Tibial artery (tissue), 4 donors: ENCODE measurements around the gene BAHCC1.

Experiments
- DNase-seq, 2 donors: peaks; one replicate each; pipeline ENCODE4 v3.0.0-alpha.2; 2019
- H3K27ac ChIP-seq, 2 donors: fragments of 200-600 bp; sonication (generic) in 1 of 2; 1 replicate in 1 of 2; 2 replicates in 1 of 2; pipeline ENCODE4 v1.5.1; 2018 to 2019; ENCODE audit warnings: mild to moderate bottlenecking in 1 of 2
- H3K27me3 ChIP-seq, 2 donors: fragments of 200-600 bp; sonication (generic) in 1 of 2; one replicate each; pipeline versions ENCODE4 v1.5.1 to v1.6.0; 2016 to 2019
- H3K36me3 ChIP-seq, 3 donors: fragments of 200-600 bp; sonication (generic) in 2 of 3; one replicate each; pipeline ENCODE4 v1.5.1; 2016 to 2019; ENCODE audit warnings: mild to moderate bottlenecking in 2 of 3
- H3K4me1 ChIP-seq, 4 donors: fragments of 200-600 bp; sonication (generic) in 2 of 4; 1 replicate in 3 of 4; 2 replicates in 1 of 4; pipeline ENCODE4 v1.5.1; 2016 to 2019
- H3K4me3 ChIP-seq, 2 donors: fragments of 200-600 bp; sonication (generic) in 1 of 2; 1 replicate in 1 of 2; 2 replicates in 1 of 2; pipeline ENCODE4 v1.5.1; 2018 to 2019; ENCODE audit warnings: mild to moderate bottlenecking in 2 of 2
- H3K9me3 ChIP-seq, 3 donors: fragments of 200-600 bp; sonication (generic) in 1 of 3; one replicate each; pipeline ENCODE4 v1.5.1; 2016 to 2019
- intact Hi-C: fragments of 100-400 bp; cut with DNase I; formaldehyde crosslinking; loops from one replicate; pipeline ENCODE4 v1.15.0; 2023; ENCODE audit warnings: low total_unique reads
- TF ChIP-seq, protein P1 (sequence below), 2 experiments: fragments of 200-600 bp in 1 of 2; fragments of 450-650 bp in 1 of 2; IDR thresholded peaks; one replicate each; pipeline ENCODE4 v1.5.1; 2017 to 2019; ENCODE audit warnings: antibody characterized with exemption in 2 of 2, mild to moderate bottlenecking in 1 of 2, moderate library complexity in 1 of 2

BAHCC1 gene

DNA sequence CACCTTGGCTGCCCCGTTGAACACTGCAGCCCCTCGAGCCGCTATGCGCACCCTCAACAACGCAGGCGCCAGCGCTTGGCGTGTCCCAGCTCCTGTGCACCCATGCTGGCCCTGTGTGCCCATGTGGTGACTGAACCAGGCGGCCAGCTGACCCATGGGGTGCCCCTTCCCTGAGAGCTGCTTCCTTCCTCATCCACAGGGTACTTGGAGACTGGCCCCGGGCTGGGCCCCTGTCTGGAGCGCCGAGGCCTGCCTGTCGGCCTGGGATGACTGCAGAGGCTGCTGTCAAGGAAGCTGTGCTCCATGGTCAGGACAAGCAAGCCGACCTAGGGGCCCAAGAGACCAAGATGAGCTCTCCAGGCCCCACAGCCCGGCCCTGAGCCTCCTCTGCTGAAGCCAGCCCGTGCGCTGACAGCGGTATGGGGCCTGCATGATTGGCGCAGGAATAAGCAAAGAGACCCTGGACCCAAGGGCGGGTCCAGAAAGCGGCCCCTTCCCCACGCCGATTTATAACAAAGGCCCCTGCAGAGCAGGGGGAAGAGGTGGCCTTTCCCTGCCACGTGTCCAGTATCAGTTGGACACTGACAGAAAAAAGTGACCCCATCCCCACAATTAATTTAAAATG is 21.6 kb upstream of the BAHCC1 start:
- H3K4me1 ChIP-seq = no peaks in the 10 kb centered on the region
- no peaks in the 10 kb centered on the region for H3K36me3 ChIP-seq
- intact Hi-C loops = no loop called here
- H3K27me3 ChIP-seq = peaks cover 0 to 3% of the 10 kb centered on the region in 2 donors
- H3K27ac ChIP-seq = no peak overlapping the region
- H3K4me3 ChIP-seq = no peak overlapping the region
- peaks cover 0 to 4% (median 0%) of the 10 kb centered on the region in 3 donors for H3K9me3 ChIP-seq
- TF ChIP-seq, protein P1, sequence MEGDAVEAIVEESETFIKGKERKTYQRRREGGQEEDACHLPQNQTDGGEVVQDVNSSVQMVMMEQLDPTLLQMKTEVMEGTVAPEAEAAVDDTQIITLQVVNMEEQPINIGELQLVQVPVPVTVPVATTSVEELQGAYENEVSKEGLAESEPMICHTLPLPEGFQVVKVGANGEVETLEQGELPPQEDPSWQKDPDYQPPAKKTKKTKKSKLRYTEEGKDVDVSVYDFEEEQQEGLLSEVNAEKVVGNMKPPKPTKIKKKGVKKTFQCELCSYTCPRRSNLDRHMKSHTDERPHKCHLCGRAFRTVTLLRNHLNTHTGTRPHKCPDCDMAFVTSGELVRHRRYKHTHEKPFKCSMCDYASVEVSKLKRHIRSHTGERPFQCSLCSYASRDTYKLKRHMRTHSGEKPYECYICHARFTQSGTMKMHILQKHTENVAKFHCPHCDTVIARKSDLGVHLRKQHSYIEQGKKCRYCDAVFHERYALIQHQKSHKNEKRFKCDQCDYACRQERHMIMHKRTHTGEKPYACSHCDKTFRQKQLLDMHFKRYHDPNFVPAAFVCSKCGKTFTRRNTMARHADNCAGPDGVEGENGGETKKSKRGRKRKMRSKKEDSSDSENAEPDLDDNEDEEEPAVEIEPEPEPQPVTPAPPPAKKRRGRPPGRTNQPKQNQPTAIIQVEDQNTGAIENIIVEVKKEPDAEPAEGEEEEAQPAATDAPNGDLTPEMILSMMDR (IDR thresholded peaks at IDR 0.05) = no peak
- no peak for DNase-seq

DNA sequence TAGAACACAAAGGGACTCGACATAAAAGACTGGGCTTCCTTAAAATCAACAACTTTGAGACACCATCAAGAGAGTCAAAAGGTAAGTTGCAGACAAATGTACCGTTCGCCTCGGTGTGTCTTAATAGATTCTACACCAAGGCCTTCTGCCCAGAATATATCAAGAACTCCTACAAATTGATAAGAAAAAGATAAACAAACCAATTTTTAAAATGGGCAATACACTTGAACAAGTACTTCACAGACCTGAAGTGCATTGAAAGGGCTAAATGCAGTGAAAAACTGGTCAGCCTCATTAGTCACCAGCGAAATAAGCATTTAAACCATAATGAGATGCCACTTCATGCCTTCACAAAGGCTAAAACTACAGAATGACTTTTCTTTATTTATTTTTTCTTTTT is 20.4 kb upstream of the BAHCC1 start:
- intact Hi-C loops = no loop called here
- Histone ChIP-seq H3K27ac (no peak overlapping the region), H3K4me1 (no peaks in the 10 kb centered on the region), H3K4me3 (no peak overlapping the region), H3K36me3 (no peaks in the 10 kb centered on the region), H3K9me3 (peaks cover 0 to 4% (median 0%) of the 10 kb centered on the region in 3 donors), H3K27me3 (no peaks in the 10 kb centered on the region)
- no peak for DNase-seq
- TF ChIP-seq, protein P1 (IDR thresholded peaks at IDR 0.05) = no peak

DNA sequence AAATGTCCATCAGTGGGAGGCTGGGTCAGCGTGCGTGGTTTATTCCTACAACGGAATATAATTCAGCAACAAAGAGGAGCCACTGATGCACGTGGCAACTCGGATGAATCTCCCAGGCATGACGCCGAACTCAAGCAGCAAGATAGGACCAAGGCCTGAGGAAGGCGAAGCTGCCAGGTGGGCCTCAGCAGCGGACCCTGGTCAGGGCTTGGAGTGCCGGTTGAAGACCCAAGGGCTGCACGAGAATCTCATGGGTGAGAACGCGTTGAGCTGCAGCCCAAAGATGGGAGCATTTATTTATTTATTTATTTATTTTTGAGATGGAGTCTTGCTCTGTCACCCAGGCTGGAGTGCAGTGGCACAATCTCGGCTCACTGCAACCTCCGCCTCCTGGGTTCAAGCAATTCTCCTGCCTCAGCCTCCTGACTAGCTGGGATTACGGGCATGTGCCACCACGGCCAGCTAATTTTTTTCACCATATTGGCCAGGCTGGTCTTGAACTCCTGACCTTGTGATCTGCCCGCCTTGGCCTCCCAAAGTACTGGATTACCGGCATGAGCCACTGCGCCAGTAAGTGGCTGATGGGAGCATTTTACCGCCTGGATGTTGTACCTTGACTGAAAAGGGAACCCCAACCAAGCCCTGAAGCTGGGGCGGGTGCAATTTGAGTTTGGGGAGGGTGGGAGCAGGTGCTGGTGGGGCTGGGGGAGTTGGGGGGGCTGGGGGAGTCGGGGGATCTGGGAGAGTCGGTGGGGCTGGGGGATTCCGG is 18.1 kb upstream of the BAHCC1 start:
- Histone ChIP-seq H3K9me3 (peaks cover 0 to 4% (median 0%) of the 10 kb centered on the region in 3 donors), H3K4me3 (no peak overlapping the region), H3K36me3 (no peaks in the 10 kb centered on the region), H3K27ac (no peak overlapping the region), H3K4me1 (no peaks in the 10 kb centered on the region), H3K27me3 (peaks cover 0 to 4% of the 10 kb centered on the region in 2 donors)
- no peak for DNase-seq
- intact Hi-C loops = no loop called here
- TF ChIP-seq, protein P1 (IDR thresholded peaks at IDR 0.05) = no peak

DNA sequence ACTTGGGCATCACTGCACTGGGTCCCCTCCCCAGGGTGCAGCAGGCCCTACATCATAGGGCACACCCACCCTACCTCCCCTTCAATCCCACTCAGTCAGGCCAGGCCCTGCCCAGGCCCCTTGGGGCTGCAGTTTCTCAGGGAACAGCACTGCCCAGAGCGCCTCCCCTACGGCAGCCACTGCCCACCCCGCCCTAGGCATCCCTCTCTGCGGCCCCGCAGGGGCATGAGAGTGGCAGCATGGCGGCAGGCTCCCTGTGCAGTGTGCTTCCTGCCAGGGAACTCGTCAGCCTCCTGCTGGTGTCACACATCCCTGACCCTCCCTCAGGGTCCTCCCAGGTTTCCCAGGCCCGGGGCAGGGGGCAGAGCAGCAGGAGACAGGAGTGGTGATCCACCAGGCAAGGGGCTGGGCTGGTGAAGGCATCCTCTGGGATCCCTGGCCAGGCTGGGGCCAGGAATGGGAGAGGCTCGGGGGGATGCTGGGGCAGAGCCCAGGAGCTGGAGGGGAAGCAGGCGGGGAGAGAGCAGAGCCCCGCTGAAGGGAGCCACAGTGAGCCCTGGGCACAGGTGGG is 16.2 kb upstream of the BAHCC1 start:
- Histone ChIP-seq H3K36me3 (no peaks in the 10 kb centered on the region), H3K9me3 (peaks cover 0 to 4% (median 0%) of the 10 kb centered on the region in 3 donors), H3K27me3 (peaks cover 0 to 15% of the 10 kb centered on the region in 2 donors), H3K4me3 (no peak overlapping the region), H3K27ac (no peak overlapping the region), H3K4me1 (no peaks in the 10 kb centered on the region)
- intact Hi-C loops = no loop called here
- TF ChIP-seq, protein P1 (IDR thresholded peaks at IDR 0.05) = no peak
- no peak for DNase-seq

DNA sequence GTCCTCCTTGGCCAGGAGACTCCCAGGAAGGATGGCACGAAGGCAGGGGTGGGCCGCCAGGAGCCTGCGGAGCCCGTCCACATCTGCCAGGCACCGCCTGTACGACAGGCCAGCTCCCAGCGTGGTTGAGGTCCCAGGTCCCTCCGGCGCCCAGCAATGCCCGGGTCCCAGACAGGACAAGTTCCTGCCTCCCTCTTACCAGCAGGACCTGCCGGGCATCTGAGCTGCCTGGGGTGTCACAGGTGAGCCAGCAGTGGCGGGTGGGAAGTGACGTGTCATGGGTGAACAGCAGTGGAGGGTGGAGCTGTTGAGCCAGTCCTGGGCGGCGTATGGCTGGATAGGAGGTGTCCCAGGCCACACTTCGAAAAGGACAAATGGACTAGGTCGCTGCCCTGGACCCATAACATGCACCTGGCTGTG is 15.7 kb upstream of the BAHCC1 start:
- no peak for DNase-seq
- H3K36me3 ChIP-seq = no peaks in the 10 kb centered on the region
- H3K27me3 ChIP-seq = peaks cover 0 to 17% of the 10 kb centered on the region in 2 donors
- intact Hi-C loops = no loop called here
- TF ChIP-seq, protein P1 (IDR thresholded peaks at IDR 0.05) = no peak
- H3K4me1 ChIP-seq = no peaks in the 10 kb centered on the region
- H3K9me3 ChIP-seq = peaks cover 0 to 4% (median 0%) of the 10 kb centered on the region in 3 donors
- no peak overlapping the region for H3K4me3 ChIP-seq
- H3K27ac ChIP-seq = no peak overlapping the region
